ENCODE data around the gene LRFN3. TPM values are rescaled to one million over a fixed set of nuclear protein-coding genes. Genes with fewer than 3 reads are reported as not detected.
"Not testable (repeated sequence)": the region's sequence is repeated elsewhere in the genome, so short reads cannot be mapped to it uniquely, and the experiment has no call there.

The LRFN3 gene
- polyA plus RNA-seq, 1 experiment, result 1.8 TPM

DNA sequence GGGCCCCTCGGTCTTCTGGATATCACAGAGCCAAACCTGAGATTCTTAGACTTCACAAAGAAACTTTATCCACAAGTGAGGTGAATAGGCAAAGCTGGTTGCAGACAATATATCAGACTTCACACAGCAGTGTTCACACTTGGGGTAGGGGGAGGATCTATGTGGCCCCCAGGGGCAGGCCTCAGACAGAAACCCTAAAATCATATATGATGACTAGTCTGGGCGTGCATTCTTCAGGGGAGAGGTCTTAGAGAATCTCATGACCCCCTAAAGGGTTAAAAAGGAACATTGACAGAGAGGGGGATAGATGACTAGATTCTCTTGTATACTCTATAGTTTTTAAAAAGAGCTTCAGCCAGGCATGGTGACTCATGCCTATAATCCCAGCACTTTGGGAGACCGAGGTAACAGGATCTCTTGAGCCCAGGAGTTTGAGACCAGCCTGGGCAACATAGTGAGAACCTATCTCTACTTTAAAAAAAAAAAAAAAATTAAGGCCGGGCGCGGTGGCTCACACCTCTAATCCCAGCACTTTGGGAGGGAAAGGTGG lies 30.9 kb upstream of the LRFN3 start:
- DNase-seq (ENCODE audit: low read depth), result no peak
- no peaks in the 10 kb centered on the region for H3K36me3 ChIP-seq (ENCODE audit: control insufficient read depth, insufficient read depth, low read length)
- ChIA-PET CTCF (interaction anchor here (0.9 to 1.3 kb wide), 2 partner anchors 23 to 26 kb away, joined by 3 read pairs; no protein-coding TSS in a partner anchor), POLR2A (no interaction called here)
- H3K27me3 ChIP-seq (ENCODE audit: control insufficient read depth, insufficient read depth, low read length), result no peaks in the 10 kb centered on the region
- TF ChIP-seq, protein P1, sequence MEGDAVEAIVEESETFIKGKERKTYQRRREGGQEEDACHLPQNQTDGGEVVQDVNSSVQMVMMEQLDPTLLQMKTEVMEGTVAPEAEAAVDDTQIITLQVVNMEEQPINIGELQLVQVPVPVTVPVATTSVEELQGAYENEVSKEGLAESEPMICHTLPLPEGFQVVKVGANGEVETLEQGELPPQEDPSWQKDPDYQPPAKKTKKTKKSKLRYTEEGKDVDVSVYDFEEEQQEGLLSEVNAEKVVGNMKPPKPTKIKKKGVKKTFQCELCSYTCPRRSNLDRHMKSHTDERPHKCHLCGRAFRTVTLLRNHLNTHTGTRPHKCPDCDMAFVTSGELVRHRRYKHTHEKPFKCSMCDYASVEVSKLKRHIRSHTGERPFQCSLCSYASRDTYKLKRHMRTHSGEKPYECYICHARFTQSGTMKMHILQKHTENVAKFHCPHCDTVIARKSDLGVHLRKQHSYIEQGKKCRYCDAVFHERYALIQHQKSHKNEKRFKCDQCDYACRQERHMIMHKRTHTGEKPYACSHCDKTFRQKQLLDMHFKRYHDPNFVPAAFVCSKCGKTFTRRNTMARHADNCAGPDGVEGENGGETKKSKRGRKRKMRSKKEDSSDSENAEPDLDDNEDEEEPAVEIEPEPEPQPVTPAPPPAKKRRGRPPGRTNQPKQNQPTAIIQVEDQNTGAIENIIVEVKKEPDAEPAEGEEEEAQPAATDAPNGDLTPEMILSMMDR (IDR thresholded peaks at IDR 0.05; ENCODE audit: insufficient read depth, low read depth, low read length), result no peak
- H3K4me3 ChIP-seq (ENCODE audit: low read depth, low read length), result no peak overlapping the region

GRCh38 chr19:35907377-35907745 lies 28.8 kb upstream of the LRFN3 start:
- H3K4me3 ChIP-seq (ENCODE audit: low read depth, low read length), result no peak overlapping the region
- TF ChIP-seq, protein P1 (IDR thresholded peaks at IDR 0.05; ENCODE audit: insufficient read depth, low read depth, low read length), result no peak
- no peaks in the 10 kb centered on the region for H3K27me3 ChIP-seq (ENCODE audit: control insufficient read depth, insufficient read depth, low read length)
- ChIA-PET POLR2A (no interaction called here), CTCF (no interaction called here)
- no peak for DNase-seq (ENCODE audit: low read depth)
- no peaks in the 10 kb centered on the region for H3K36me3 ChIP-seq (ENCODE audit: control insufficient read depth, insufficient read depth, low read length)

DNA sequence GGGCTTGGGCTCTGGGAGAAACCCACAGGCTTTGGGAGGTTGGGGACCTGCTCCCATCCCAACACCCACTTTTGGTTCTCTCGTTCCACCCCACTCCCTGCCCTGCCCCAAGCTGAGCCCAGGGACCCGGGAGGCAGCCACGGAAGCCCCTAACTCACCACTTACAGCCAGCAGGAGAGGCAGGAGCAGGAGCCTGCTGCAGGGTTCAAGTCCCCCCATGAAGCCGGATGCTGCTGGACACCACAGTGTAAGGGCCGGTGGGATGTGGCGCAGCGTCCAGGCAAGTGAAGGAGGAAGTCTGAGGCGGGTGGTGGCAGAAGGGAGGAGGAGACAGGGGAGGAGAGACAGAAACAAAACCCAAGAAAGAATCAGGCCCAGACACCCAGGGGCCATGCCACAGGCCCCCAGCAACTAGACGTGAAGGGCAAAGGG lies 28.1 kb upstream of the LRFN3 start, which contains the start of gene TYROBP:
TYROBP (minus strand) TSS at position 286 of the 432 bp plus-strand sequence; CDS start at position 219, 67 bp downstream.
- Histone ChIP-seq H3K27me3 (ENCODE audit: control insufficient read depth, insufficient read depth, low read length) (no peaks in the 10 kb centered on the region), H3K4me3 (ENCODE audit: low read depth, low read length) (no peak within 1 kb of the TSS), H3K36me3 (ENCODE audit: control insufficient read depth, insufficient read depth, low read length) (no peaks in the 10 kb centered on the region)
- no peak for DNase-seq (ENCODE audit: low read depth)
- ChIA-PET CTCF (no interaction called here), POLR2A (no interaction called here)
- TF ChIP-seq, protein P1 (IDR thresholded peaks at IDR 0.05; ENCODE audit: insufficient read depth, low read depth, low read length), result no peak

- no peaks in the 10 kb centered on the region for H3K27me3 ChIP-seq (ENCODE audit: control insufficient read depth, insufficient read depth, low read length)
- no peak for DNase-seq (ENCODE audit: low read depth)
- TF ChIP-seq, protein P1 (IDR thresholded peaks at IDR 0.05; ENCODE audit: insufficient read depth, low read depth, low read length), result no peak
- H3K36me3 ChIP-seq (ENCODE audit: control insufficient read depth, insufficient read depth, low read length), result no peaks in the 10 kb centered on the region
- H3K4me3 ChIP-seq (ENCODE audit: low read depth, low read length), result no peak overlapping the region
- POLR2A ChIA-PET, result no interaction called here
- CTCF ChIA-PET, result no interaction called here
Observed at GRCh38 chr19:35908973-35909683, 27.0 kb upstream of the LRFN3 start.

GRCh38 chr19:35909684-35910035 lies 26.5 kb upstream of the LRFN3 start:
- ChIA-PET POLR2A (no interaction called here), CTCF (no interaction called here)
- Histone ChIP-seq H3K27me3 (ENCODE audit: control insufficient read depth, insufficient read depth, low read length) (no peaks in the 10 kb centered on the region), H3K4me3 (ENCODE audit: low read depth, low read length) (no peak overlapping the region), H3K36me3 (ENCODE audit: control insufficient read depth, insufficient read depth, low read length) (no peaks in the 10 kb centered on the region)
- no peak for DNase-seq (ENCODE audit: low read depth)
- TF ChIP-seq, protein P1 (IDR thresholded peaks at IDR 0.05; ENCODE audit: insufficient read depth, low read depth, low read length), result no peak

- DNase-seq (ENCODE audit: low read depth); H3K27me3 ChIP-seq (ENCODE audit: control insufficient read depth, insufficient read depth, low read length); H3K4me3 ChIP-seq (ENCODE audit: low read depth, low read length); H3K36me3 ChIP-seq (ENCODE audit: control insufficient read depth, insufficient read depth, low read length); POLR2A ChIA-PET: not testable (repeated sequence)
- CTCF ChIA-PET, result interaction anchor here (1.0 kb wide), 1 partner anchor 16 kb away, joined by 3 read pairs; no protein-coding TSS in a partner anchor
Observed at GRCh38 chr19:35910355-35910754, 25.8 kb upstream of the LRFN3 start.
